Brain microvascular endothelial cell (primary cell): ENCODE results near the gene USP2.
"Not testable (repeated sequence)": the region's sequence is repeated elsewhere in the genome, so short reads cannot be mapped to it uniquely, and the experiment has no call there.

Experiments
- DNase-seq: peaks from one replicate; pipeline ENCODE4 v3.0.0-alpha.2; 2020
- H3K27ac ChIP-seq: fragments of 250-450 bp; sonication (Bioruptor Pico); 2 replicates; pipeline ENCODE4 v1.5.1; 2020; ENCODE audit warnings: mild to moderate bottlenecking, moderate library complexity
- H3K27me3 ChIP-seq: fragments of 250-450 bp; sonication (Bioruptor Pico); replicated peaks from 2 replicates; pipeline ENCODE4 v1.5.1; 2020; ENCODE audit warnings: mild to moderate bottlenecking
- H3K36me3 ChIP-seq: fragments of 250-450 bp; sonication (Bioruptor Pico); replicated peaks from 2 replicates; pipeline ENCODE4 v1.5.1; 2020; ENCODE audit warnings: mild to moderate bottlenecking
- H3K4me3 ChIP-seq: 2 replicates; pipeline ENCODE4 v1.5.1; 2011; ENCODE audit warnings: low read depth, mild to moderate bottlenecking, control low read depth, low read length, moderate library complexity
- CTCF ChIP-seq: IDR thresholded peaks from 2 replicates; pipeline ENCODE4 v1.5.1; 2011; ENCODE audit warnings: low read depth, mild to moderate bottlenecking, moderate library complexity, low read length, control low read depth, inconsistent platforms; ENCODE audit errors: missing control alignments
- in situ Hi-C: cut with HindIII; loops from 2 replicates; pipeline ENCODE4 v1.10.0; 2017; ENCODE audit warnings: low sequenced_read_pairs, low pct_ligation_motif_present

USP2 gene

DNA sequence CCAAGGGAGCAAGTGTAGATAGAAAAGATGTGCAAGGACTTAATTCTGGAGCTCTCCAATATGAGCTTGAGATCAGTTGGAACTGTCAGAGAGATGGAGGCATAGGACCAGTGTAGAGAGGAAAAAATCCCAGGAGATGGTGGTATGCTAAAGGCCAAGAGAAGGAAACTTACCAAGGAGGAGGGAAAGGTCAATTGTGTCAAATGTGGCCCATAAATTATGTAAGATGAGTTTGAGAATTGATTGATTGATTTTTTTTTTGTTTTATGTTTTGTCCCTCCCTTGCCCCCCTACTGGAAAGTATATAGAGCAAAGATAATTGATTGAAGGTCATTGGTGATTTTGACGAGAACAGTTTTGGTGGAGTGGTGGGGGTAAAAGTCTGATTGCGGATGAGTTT lies 2.8 kb upstream of the USP2 start:
- TF ChIP-seq CTCF = no peak
- Histone ChIP-seq H3K36me3 (no peaks in the 10 kb centered on the region), H3K27me3 (peaks cover 6% of the 10 kb centered on the region), H3K4me3 (no peak overlapping the region), H3K27ac (no peak overlapping the region)
- DNase-seq = no peak
- in situ Hi-C loops = no loop called here

GRCh38 chr11:119382513-119382912 lies 1.0 kb upstream of the USP2 start:
- H3K27me3 ChIP-seq, H3K27ac ChIP-seq, H3K4me3 ChIP-seq, H3K36me3 ChIP-seq, in situ Hi-C loops, DNase-seq: not testable (repeated sequence)

- Histone ChIP-seq H3K4me3 (peak overlapping the region; percentile 56), H3K27me3 (peaks cover 6% of the 10 kb centered on the region), H3K27ac (peak overlapping the region; percentile 11), H3K36me3 (no peaks in the 10 kb centered on the region)
- DNase-seq = no peak
- TF ChIP-seq CTCF = no peak
- in situ Hi-C loops = no loop called here
These were observed 611 bp upstream of the USP2 start for GRCh38 chr11:119382101-119382500.

DNA sequence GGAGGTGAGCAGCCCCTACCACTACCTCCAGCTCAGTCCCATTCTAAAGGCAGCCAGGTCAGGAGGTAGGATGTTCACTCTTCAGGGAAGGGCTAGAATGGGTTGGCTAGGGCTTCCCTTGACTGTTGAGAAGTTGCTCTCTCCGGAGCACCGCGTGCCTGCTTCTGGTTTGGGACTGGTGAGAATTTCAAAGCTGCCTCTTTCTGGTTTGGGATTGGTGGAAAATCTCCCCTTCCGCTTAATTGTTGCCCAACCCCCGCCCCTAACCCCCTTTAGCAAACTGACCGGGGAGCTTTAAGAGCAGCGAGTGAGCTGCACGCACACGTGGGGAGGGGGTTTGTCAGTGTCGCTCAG lies 686 bp downstream of the USP2 start:
- in situ Hi-C loops = no loop called here
- no peak for DNase-seq
- Histone ChIP-seq H3K4me3 (peak overlapping the region; percentile 53), H3K27me3 (peaks cover 6% of the 10 kb centered on the region), H3K36me3 (no peaks in the 10 kb centered on the region), H3K27ac (no peak overlapping the region)
- no peak for TF ChIP-seq CTCF

GRCh38 chr11:119380160-119380826 lies 1.2 kb downstream of the USP2 start:
- peaks cover 6% of the 10 kb centered on the region for H3K27me3 ChIP-seq
- no peak for TF ChIP-seq CTCF
- H3K27ac ChIP-seq = no peak overlapping the region
- in situ Hi-C loops = no loop called here
- no peak overlapping the region for H3K4me3 ChIP-seq
- DNase-seq = no peak
- no peaks in the 10 kb centered on the region for H3K36me3 ChIP-seq

DNA sequence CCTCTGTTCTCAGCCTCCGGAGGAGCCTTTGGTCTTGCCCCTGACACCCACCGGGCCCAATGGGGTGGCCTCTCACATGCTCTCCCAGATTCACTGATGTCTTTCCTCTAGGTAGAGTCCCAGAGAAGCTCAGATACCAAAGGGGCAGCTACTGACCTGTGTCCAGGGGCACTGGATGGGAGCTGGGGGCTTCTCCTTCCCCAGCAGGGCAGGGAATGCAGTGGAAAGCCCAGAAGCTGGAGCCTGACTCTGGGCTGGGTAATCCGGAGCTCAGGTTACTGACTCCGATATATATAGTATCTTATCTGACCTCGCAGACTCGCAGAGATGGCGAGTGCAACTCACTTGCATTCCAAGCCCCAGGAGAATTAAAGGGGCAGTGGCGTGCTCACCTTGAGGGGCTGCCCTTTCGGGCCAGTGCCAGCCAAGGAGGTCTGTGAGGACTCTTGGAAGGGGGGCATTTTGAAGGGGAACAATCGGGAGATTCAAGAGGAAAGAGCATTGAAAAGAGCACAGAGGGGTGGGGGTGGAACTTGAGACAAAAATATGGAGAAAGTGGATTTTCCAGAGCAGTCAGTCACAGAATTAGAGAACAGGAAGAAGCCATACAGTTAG lies 2.5 kb downstream of the USP2 start:
- no peak for TF ChIP-seq CTCF
- Histone ChIP-seq H3K36me3 (no peaks in the 10 kb centered on the region), H3K27ac (no peak overlapping the region), H3K27me3 (peaks cover 6% of the 10 kb centered on the region), H3K4me3 (no peak overlapping the region)
- in situ Hi-C loops = no loop called here
- no peak for DNase-seq
